MM.1S (cell line): ENCODE results near the gene PLXNA4.

ENCODE experiments used
- EZH2 ChIP-seq: fragments of 300-600 bp; sonication (generic); optimal IDR thresholded peaks from 2 replicates; pipeline ENCODE3; 2017; ENCODE audit warnings: low read depth, mild to moderate bottlenecking, antibody characterized with exemption, low read length, mixed read lengths
- EZH2phosphoT487 ChIP-seq: fragments of 300-600 bp; sonication (generic); IDR thresholded peaks from 2 replicates; pipeline ENCODE4 v1.6.1; 2018; ENCODE audit warnings: antibody characterized with exemption, low read length
- TF ChIP-seq, protein P1 (sequence below): fragments of 300-600 bp; sonication (generic); IDR thresholded peaks from 2 replicates; pipeline ENCODE4 v1.5.1; 2016; ENCODE audit warnings: antibody characterized with exemption, low read length, mixed read lengths

DNA sequence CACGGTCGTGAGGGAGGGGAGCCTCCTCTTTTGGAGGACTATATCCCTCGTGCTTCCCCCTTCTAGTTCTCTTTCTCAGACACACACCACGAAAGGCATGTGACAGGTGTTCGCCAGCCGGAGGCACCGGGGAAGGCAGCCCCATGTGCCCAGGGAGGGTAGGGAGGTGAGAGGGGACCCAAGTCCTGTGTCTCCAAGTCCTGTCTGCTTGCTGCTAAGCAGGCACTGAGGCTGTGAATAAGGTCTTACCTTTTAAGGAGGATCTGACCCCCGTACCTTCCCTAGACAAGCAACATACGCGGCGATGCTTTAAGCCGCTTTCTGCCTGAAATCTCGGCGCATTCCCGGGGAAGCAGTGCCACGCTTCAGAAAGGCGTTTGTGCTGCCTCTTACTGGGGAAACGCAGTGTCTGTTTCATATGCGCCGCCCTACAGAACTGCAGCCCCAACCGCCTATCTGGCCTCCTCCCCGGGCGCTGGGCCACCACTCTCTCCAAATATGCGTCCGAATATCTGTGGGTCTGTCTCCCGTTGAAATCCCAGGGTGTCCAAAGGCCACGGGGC is 770 bp downstream of the PLXNA4 start:
- TF ChIP-seq, protein P1, sequence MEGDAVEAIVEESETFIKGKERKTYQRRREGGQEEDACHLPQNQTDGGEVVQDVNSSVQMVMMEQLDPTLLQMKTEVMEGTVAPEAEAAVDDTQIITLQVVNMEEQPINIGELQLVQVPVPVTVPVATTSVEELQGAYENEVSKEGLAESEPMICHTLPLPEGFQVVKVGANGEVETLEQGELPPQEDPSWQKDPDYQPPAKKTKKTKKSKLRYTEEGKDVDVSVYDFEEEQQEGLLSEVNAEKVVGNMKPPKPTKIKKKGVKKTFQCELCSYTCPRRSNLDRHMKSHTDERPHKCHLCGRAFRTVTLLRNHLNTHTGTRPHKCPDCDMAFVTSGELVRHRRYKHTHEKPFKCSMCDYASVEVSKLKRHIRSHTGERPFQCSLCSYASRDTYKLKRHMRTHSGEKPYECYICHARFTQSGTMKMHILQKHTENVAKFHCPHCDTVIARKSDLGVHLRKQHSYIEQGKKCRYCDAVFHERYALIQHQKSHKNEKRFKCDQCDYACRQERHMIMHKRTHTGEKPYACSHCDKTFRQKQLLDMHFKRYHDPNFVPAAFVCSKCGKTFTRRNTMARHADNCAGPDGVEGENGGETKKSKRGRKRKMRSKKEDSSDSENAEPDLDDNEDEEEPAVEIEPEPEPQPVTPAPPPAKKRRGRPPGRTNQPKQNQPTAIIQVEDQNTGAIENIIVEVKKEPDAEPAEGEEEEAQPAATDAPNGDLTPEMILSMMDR = no peak
- TF ChIP-seq EZH2 (no peak), EZH2phosphoT487 (no peak)
